ENCODE measurements around the gene PRR5. TPM values are rescaled to one million over a fixed set of nuclear protein-coding genes. Genes with fewer than 3 reads are reported as not detected.

Gene PRR5
- total RNA-seq, 1 experiment from 2014 or later: 26.9 TPM

DNA sequence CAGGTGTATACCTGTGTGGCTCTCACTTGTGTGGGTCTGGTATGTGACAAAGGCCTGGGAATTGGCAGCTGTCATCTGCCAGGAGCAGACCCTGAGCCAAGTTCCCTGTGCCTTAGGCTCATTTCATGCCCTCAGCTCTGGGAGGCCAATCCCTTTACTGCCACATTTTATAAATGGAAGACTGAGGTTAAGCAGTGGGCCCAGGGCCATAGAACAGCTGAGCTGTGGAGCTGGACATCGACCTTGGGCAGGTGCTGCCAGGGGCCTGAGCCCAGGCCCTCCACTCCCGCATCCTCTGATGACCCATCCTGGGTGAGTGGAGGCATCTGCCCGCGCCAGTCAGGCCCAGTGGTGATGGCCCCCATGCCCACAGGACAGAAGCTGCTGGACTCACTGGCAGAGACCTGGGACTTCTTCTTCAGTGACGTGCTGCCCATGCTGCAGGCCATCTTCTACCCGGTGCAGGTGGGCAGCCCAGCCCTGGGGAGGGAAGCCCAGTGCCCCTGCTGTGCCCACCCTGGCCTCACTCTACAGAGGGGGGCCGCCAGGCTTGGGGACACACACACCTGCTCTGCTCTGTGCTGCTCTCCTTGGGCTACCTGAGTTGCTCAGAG lies 29.5 kb downstream of the PRR5 start:
- RAD21 ChIA-PET (ENCODE audit: low non-redundant PET in 1 of 2, low total read pairs in 2 of 2, uncharacterized antibody in 2 of 2, unreplicated experiment in 2 of 2): no interaction called here
- POLR2A ChIA-PET: no interaction called here
- no TSS peak for BruUV-seq (replicated peaks)

DNA sequence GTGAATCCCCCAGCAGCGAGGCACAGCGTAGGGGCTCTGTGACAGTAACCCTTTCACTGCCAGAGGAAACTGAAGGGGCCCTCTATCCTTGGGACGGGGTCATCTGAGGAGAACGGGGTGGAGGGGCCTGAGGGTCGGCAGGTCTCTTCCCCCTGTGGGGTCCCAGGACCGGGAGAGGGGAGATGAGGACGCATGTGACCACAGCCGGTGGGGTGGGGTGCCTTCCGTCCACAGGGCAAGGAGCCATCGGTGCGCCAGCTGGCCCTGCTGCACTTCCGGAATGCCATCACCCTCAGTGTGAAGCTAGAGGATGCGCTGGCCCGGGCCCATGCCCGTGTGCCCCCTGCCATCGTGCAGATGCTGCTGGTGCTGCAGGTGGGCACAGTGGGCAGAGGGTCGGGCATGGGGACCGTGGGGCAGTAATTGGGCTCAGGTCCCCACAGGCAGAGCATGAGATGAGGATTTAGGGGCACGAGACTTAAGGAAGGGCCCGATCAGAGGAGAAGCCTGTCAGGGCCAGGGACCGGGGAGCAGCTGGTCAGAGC lies 30.1 kb downstream of the PRR5 start:
- intact Hi-C loops (cut with micrococcal nuclease): no loop called here
- Histone ChIP-seq H3K9ac (ENCODE audit: low read length) (no peak overlapping the region), H3K36me3 (ENCODE audit: control insufficient read depth in 1 of 2, insufficient read depth in 2 of 2, low read length in 2 of 2) (no peaks in the 10 kb centered on the region; a peak in 2 of 4 replicates), H3K4me1 (ENCODE audit: control insufficient read depth in 1 of 2, insufficient read depth in 2 of 2, low read length in 2 of 2) (peaks cover 0 to 4% of the 10 kb centered on the region in 2 experiments; a peak in 1 of 4 replicates), H3K4me2 (ENCODE audit: low read length) (no peak overlapping the region), H4K20me1 (ENCODE audit: insufficient read depth) (no peaks in the 10 kb centered on the region), H2AFZ (ENCODE audit: low read depth, low read length, poor library complexity, severe bottlenecking) (no peak overlapping the region), H3K27ac (ENCODE audit: low read depth, low read length) (no peak overlapping the region), H3K79me2 (ENCODE audit: insufficient read depth, low read length) (no peaks in the 10 kb centered on the region), H3K9me2 (ENCODE audit: insufficient read depth) (no peaks in the 10 kb centered on the region), H3K27me3 (ENCODE audit: insufficient read depth, low read length) (no peaks in the 10 kb centered on the region), H3K9me3 (ENCODE audit: control insufficient read depth in 1 of 2, insufficient read depth in 1 of 2, low read depth in 1 of 2, low read length in 2 of 2) (no peaks in the 10 kb centered on the region), H3K4me3 (replicated peaks in 1 of 2; ENCODE audit: low read depth in 1 of 2, low read length in 2 of 2) (no peak overlapping the region)
- TF ChIP-seq JUND (IDR thresholded peaks at IDR 0.05): no peak
- TF ChIP-seq TCF7L2 (IDR thresholded peaks at IDR 0.05; ENCODE audit: borderline replicate concordance, extremely low read depth, insufficient read depth, insufficient read length): no peak
- TF ChIP-seq CEBPB (IDR thresholded peaks at IDR 0.05; ENCODE audit: low read depth): no peak
- no peak for TF ChIP-seq FOSL1 (IDR thresholded peaks at IDR 0.05; ENCODE audit: low read depth)
- TF ChIP-seq EZH2 (IDR thresholded peaks at IDR 0.05): no peak
- no peak for TF ChIP-seq ZFX (IDR thresholded peaks at IDR 0.05)
- TF ChIP-seq, protein P1, sequence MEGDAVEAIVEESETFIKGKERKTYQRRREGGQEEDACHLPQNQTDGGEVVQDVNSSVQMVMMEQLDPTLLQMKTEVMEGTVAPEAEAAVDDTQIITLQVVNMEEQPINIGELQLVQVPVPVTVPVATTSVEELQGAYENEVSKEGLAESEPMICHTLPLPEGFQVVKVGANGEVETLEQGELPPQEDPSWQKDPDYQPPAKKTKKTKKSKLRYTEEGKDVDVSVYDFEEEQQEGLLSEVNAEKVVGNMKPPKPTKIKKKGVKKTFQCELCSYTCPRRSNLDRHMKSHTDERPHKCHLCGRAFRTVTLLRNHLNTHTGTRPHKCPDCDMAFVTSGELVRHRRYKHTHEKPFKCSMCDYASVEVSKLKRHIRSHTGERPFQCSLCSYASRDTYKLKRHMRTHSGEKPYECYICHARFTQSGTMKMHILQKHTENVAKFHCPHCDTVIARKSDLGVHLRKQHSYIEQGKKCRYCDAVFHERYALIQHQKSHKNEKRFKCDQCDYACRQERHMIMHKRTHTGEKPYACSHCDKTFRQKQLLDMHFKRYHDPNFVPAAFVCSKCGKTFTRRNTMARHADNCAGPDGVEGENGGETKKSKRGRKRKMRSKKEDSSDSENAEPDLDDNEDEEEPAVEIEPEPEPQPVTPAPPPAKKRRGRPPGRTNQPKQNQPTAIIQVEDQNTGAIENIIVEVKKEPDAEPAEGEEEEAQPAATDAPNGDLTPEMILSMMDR (IDR thresholded peaks at IDR 0.05 in 2 of 3, conservative IDR thresholded peaks at IDR 0.05 in 1 of 3; ENCODE audit: borderline replicate concordance in 1 of 3, insufficient read depth in 1 of 3, low read depth in 2 of 3, low read length in 2 of 3): no peak
- no peak for TF ChIP-seq RAD21 (IDR thresholded peaks at IDR 0.05; ENCODE audit: low read depth)
- TF ChIP-seq, protein P2, sequence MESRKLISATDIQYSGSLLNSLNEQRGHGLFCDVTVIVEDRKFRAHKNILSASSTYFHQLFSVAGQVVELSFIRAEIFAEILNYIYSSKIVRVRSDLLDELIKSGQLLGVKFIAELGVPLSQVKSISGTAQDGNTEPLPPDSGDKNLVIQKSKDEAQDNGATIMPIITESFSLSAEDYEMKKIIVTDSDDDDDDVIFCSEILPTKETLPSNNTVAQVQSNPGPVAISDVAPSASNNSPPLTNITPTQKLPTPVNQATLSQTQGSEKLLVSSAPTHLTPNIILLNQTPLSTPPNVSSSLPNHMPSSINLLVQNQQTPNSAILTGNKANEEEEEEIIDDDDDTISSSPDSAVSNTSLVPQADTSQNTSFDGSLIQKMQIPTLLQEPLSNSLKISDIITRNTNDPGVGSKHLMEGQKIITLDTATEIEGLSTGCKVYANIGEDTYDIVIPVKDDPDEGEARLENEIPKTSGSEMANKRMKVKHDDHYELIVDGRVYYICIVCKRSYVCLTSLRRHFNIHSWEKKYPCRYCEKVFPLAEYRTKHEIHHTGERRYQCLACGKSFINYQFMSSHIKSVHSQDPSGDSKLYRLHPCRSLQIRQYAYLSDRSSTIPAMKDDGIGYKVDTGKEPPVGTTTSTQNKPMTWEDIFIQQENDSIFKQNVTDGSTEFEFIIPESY (IDR thresholded peaks at IDR 0.05; ENCODE audit: extremely low read depth, insufficient replicate concordance, low read length): no peak
- TF ChIP-seq ZNF274 (IDR thresholded peaks at IDR 0.05; ENCODE audit: low read depth, low read length): no peak
- no peak for TF ChIP-seq SIN3A (IDR thresholded peaks at IDR 0.05; ENCODE audit: low read depth)
- TF ChIP-seq YY1 (IDR thresholded peaks at IDR 0.05; ENCODE audit: extremely low read depth, insufficient replicate concordance, low read depth, low read length): no peak
- no peak for TF ChIP-seq SP1 (IDR thresholded peaks at IDR 0.05; ENCODE audit: low read depth)
- no peak for TF ChIP-seq EZH2phosphoT487 (IDR thresholded peaks at IDR 0.05; ENCODE audit: borderline replicate concordance)
- TF ChIP-seq ELF1 (IDR thresholded peaks at IDR 0.05; ENCODE audit: borderline replicate concordance, low read depth): no peak
- BruUV-seq (replicated peaks): no TSS peak
- DNase-seq (ENCODE audit: low read depth, low spot score): no peak
- ATAC-seq: no peak
- ChIA-PET POLR2A (no interaction called here), RAD21 (ENCODE audit: low non-redundant PET in 1 of 2, low total read pairs in 2 of 2, uncharacterized antibody in 2 of 2, unreplicated experiment in 2 of 2) (no interaction called here), CTCF (no interaction called here)

More for the DNA sequence above, 29.5 kb downstream of the PRR5 start:
- intact Hi-C loops (cut with micrococcal nuclease): no loop called here
- TF ChIP-seq FOSL1 (IDR thresholded peaks at IDR 0.05; ENCODE audit: low read depth): no peak
- Histone ChIP-seq H3K9me2 (ENCODE audit: insufficient read depth) (no peaks in the 10 kb centered on the region), H3K9me3 (ENCODE audit: control insufficient read depth in 1 of 2, insufficient read depth in 1 of 2, low read depth in 1 of 2, low read length in 2 of 2) (no peaks in the 10 kb centered on the region), H3K27me3 (ENCODE audit: insufficient read depth, low read length) (no peaks in the 10 kb centered on the region), H3K4me2 (ENCODE audit: low read length) (no peak overlapping the region), H3K4me3 (replicated peaks in 1 of 2; ENCODE audit: low read depth in 1 of 2, low read length in 2 of 2) (no peak overlapping the region), H3K79me2 (ENCODE audit: insufficient read depth, low read length) (no peaks in the 10 kb centered on the region), H3K36me3 (ENCODE audit: control insufficient read depth in 1 of 2, insufficient read depth in 2 of 2, low read length in 2 of 2) (no peaks in the 10 kb centered on the region; a peak in 3 of 4 replicates), H4K20me1 (ENCODE audit: insufficient read depth) (no peaks in the 10 kb centered on the region), H3K4me1 (ENCODE audit: control insufficient read depth in 1 of 2, insufficient read depth in 2 of 2, low read length in 2 of 2) (peaks cover 0 to 4% of the 10 kb centered on the region in 2 experiments; a peak in 1 of 4 replicates), H3K27ac (ENCODE audit: low read depth, low read length) (no peak overlapping the region), H2AFZ (ENCODE audit: low read depth, low read length, poor library complexity, severe bottlenecking) (no peak overlapping the region), H3K9ac (ENCODE audit: low read length) (no peak overlapping the region)
- DNase-seq (ENCODE audit: low read depth, low spot score) (no peak), ATAC-seq (no peak)
- CTCF ChIA-PET: no interaction called here
